ENCODE results near the gene SPINK9. TPM values are rescaled to one million over a fixed set of nuclear protein-coding genes. Genes with fewer than 3 reads are reported as not detected.

SPINK9 gene
- total RNA-seq, 1 donor from 2014 or later: not detected

- no peak for DNase-seq (ENCODE audit: low read depth)
- Histone ChIP-seq H3K4me1 (ENCODE audit: insufficient read depth, low read length) (no peaks in the 10 kb centered on the region), H3K27me3 (ENCODE audit: insufficient read depth, low read length) (no peaks in the 10 kb centered on the region), H3K9me3 (ENCODE audit: insufficient read depth, low read depth, low read length) (no peaks in the 10 kb centered on the region), H3K36me3 (ENCODE audit: insufficient read depth, low read length) (no peaks in the 10 kb centered on the region), H3K27ac (ENCODE audit: low read depth, low read length) (no peak overlapping the region), H3K4me2 (ENCODE audit: low read length) (no peak overlapping the region), H3K4me3 (ENCODE audit: insufficient read depth, low read depth, low read length) (no peak overlapping the region), H4K20me1 (ENCODE audit: insufficient read depth, low read length) (no peaks in the 10 kb centered on the region), H3K79me2 (ENCODE audit: insufficient read depth, low read length) (no peaks in the 10 kb centered on the region), H3K9ac (ENCODE audit: low read length) (no peak overlapping the region), H2AFZ (ENCODE audit: low read depth, low read length) (no peak overlapping the region)
- Mint-ChIP-seq H3K4me3 (ENCODE audit: unreplicated experiment) (no peak overlapping the region), H3K4me1 (ENCODE audit: low read depth, unreplicated experiment) (no peaks in the 10 kb centered on the region), H3K27me3 (ENCODE audit: low read depth, unreplicated experiment) (no peaks in the 10 kb centered on the region), H3K27ac (ENCODE audit: unreplicated experiment) (no peak overlapping the region), H3K9me3 (ENCODE audit: unreplicated experiment) (no peaks in the 10 kb centered on the region), H3K36me3 (ENCODE audit: low read depth, unreplicated experiment) (no peaks in the 10 kb centered on the region)
- TF ChIP-seq EZH2 (IDR thresholded peaks at IDR 0.05; ENCODE audit: insufficient read depth, low read length): no peak
- no peak for TF ChIP-seq CTCF (IDR thresholded peaks at IDR 0.05; ENCODE audit: insufficient read depth, low read depth, low read length)
- FAIRE-seq: no peak
Observed at GRCh38 chr5:148342371-148343045, 7.1 kb downstream of the SPINK9 start.

GRCh38 chr5:148343046-148343407 is 7.7 kb downstream of the SPINK9 start:
- H3K27me3 ChIP-seq (ENCODE audit: insufficient read depth, low read length): no peaks in the 10 kb centered on the region
- H3K4me1 ChIP-seq (ENCODE audit: insufficient read depth, low read length): no peaks in the 10 kb centered on the region
- TF ChIP-seq EZH2 (IDR thresholded peaks at IDR 0.05; ENCODE audit: insufficient read depth, low read length): no peak
- TF ChIP-seq CTCF (IDR thresholded peaks at IDR 0.05; ENCODE audit: insufficient read depth, low read depth, low read length): no peak
- H3K4me3 ChIP-seq (ENCODE audit: insufficient read depth, low read depth, low read length): no peak overlapping the region
- no peak overlapping the region for H3K27ac Mint-ChIP-seq (ENCODE audit: unreplicated experiment)
- FAIRE-seq (no peak), DNase-seq (ENCODE audit: low read depth) (no peak)
- no peak overlapping the region for H2AFZ ChIP-seq (ENCODE audit: low read depth, low read length)
- H3K4me3 Mint-ChIP-seq (ENCODE audit: unreplicated experiment): no peak overlapping the region
- no peak overlapping the region for H3K4me2 ChIP-seq (ENCODE audit: low read length)
- no peaks in the 10 kb centered on the region for H3K9me3 ChIP-seq (ENCODE audit: insufficient read depth, low read depth, low read length)
- no peaks in the 10 kb centered on the region for H3K79me2 ChIP-seq (ENCODE audit: insufficient read depth, low read length)
- no peak overlapping the region for H3K9ac ChIP-seq (ENCODE audit: low read length)
- H3K4me1 Mint-ChIP-seq (ENCODE audit: low read depth, unreplicated experiment): no peaks in the 10 kb centered on the region
- no peaks in the 10 kb centered on the region for H3K36me3 Mint-ChIP-seq (ENCODE audit: low read depth, unreplicated experiment)
- no peaks in the 10 kb centered on the region for H4K20me1 ChIP-seq (ENCODE audit: insufficient read depth, low read length)
- no peak overlapping the region for H3K27ac ChIP-seq (ENCODE audit: low read depth, low read length)
- H3K36me3 ChIP-seq (ENCODE audit: insufficient read depth, low read length): no peaks in the 10 kb centered on the region
- no peaks in the 10 kb centered on the region for H3K9me3 Mint-ChIP-seq (ENCODE audit: unreplicated experiment)
- no peaks in the 10 kb centered on the region for H3K27me3 Mint-ChIP-seq (ENCODE audit: low read depth, unreplicated experiment)
